Mesendoderm (in vitro differentiated cells): Measurements from ENCODE around the gene C10orf120.

ENCODE experiments used
- DNase-seq: peaks from one replicate; pipeline ENCODE4 v3.0.0; 2013
- H2AK5ac ChIP-seq: 2 replicates; pipeline ENCODE4 v1.6.1; 2013; ENCODE audit warnings: low read length, inconsistent platforms
- H2BK120ac ChIP-seq: 2 replicates; pipeline ENCODE4 v1.6.1; 2013; ENCODE audit warnings: low read depth, mild to moderate bottlenecking, low read length, moderate library complexity, mixed read lengths
- H2BK15ac ChIP-seq: replicated peaks from 2 replicates; pipeline ENCODE4 v1.6.1; 2013; ENCODE audit warnings: low read depth, mild to moderate bottlenecking, moderate library complexity
- H2BK5ac ChIP-seq: 2 replicates; pipeline ENCODE4 v1.6.1; 2013; ENCODE audit warnings: low read length, inconsistent platforms
- H3K18ac ChIP-seq: 2 replicates; pipeline ENCODE4 v1.6.1; 2013; ENCODE audit warnings: mild to moderate bottlenecking, low read length, mixed read lengths
- H3K23ac ChIP-seq: one replicate; pipeline ENCODE4 v1.6.1; 2013; ENCODE audit warnings: low read length
- H3K27ac ChIP-seq: 2 replicates; pipeline ENCODE4 v1.5.1; 2013; ENCODE audit warnings: low read depth, mild to moderate bottlenecking, inconsistent platforms, low read length, moderate library complexity
- H3K27me3 ChIP-seq: 2 replicates; pipeline ENCODE4 v1.6.1; 2013; ENCODE audit warnings: low read length, control low read depth, mild to moderate bottlenecking, inconsistent platforms; ENCODE audit not compliant: insufficient read depth, poor library complexity
- H3K36me3 ChIP-seq: 2 replicates; pipeline ENCODE4 v1.6.1; 2013; ENCODE audit warnings: low read length, inconsistent platforms; ENCODE audit not compliant: control insufficient read depth, insufficient read depth
- H3K4ac ChIP-seq: one replicate; pipeline ENCODE4 v1.6.1; 2013; ENCODE audit warnings: low read depth, mild to moderate bottlenecking, low read length, moderate library complexity
- H3K4me1 ChIP-seq: 2 replicates; pipeline ENCODE4 v1.6.1; 2013; ENCODE audit warnings: low read depth, low read length, inconsistent platforms; ENCODE audit not compliant: control insufficient read depth
- H3K4me2 ChIP-seq: 2 replicates; pipeline ENCODE4 v1.6.1; 2013; ENCODE audit warnings: low read length
- H3K4me3 ChIP-seq: 2 replicates; pipeline ENCODE4 v1.5.1; 2013; ENCODE audit warnings: mild to moderate bottlenecking, low read length
- H3K56ac ChIP-seq: one replicate; pipeline ENCODE4 v1.6.1; 2013; ENCODE audit warnings: low read length
- H3K79me1 ChIP-seq: 2 replicates; pipeline ENCODE4 v1.6.1; 2013; ENCODE audit warnings: low read length, inconsistent platforms
- H3K79me2 ChIP-seq: 2 replicates; pipeline ENCODE4 v1.6.1; 2013; ENCODE audit warnings: mild to moderate bottlenecking, low read length; ENCODE audit not compliant: control insufficient read depth, insufficient read depth
- H3K9ac ChIP-seq: 2 replicates; pipeline ENCODE4 v1.6.1; 2013; ENCODE audit warnings: low read length, inconsistent platforms
- H4K5ac ChIP-seq: one replicate; pipeline ENCODE4 v1.6.1; 2013; ENCODE audit warnings: low read length
- H4K8ac ChIP-seq: one replicate; pipeline ENCODE4 v1.6.1; 2013; ENCODE audit warnings: low read depth, mild to moderate bottlenecking, control low read depth, low read length, moderate library complexity
- whole genome bisulfite sequencing: extraction: QIAGEN DNeasy Blood & Tissue Kit; methylation state at CpG from one replicate; pipeline ENCODE4 v1.1.7; 2013; ENCODE audit warnings: low lambda C conversion rate, missing lambda C conversion rate; ENCODE audit not compliant: insufficient coverage; ENCODE audit errors: extremely low coverage; 5-methylcytosine and 5-hydroxymethylcytosine counted together

C10orf120 gene

GRCh38 chr10:122673269-122673668 is 26.4 kb downstream of the C10orf120 start:
- Histone ChIP-seq H4K8ac (no peak overlapping the region), H3K56ac (no peak overlapping the region), H3K9ac (no peak overlapping the region), H3K4ac (no peak overlapping the region), H3K23ac (no peak overlapping the region), H3K4me3 (no peak overlapping the region), H3K27me3 (no peaks in the 10 kb centered on the region), H2BK120ac (no peak overlapping the region), H3K18ac (no peak overlapping the region), H3K79me1 (no peaks in the 10 kb centered on the region), H3K4me1 (no peaks in the 10 kb centered on the region), H2AK5ac (no peak overlapping the region), H3K36me3 (no peaks in the 10 kb centered on the region), H3K79me2 (no peaks in the 10 kb centered on the region), H2BK5ac (no peak overlapping the region), H2BK15ac (no peak overlapping the region), H4K5ac (no peak overlapping the region), H3K27ac (no peak overlapping the region), H3K4me2 (no peak overlapping the region)
- WGBS: no CpG with 5 or more reads among the region's 6 CpGs
- DNase-seq: no peak

GRCh38 chr10:122672655-122673054 is 27.0 kb downstream of the C10orf120 start:
- H3K56ac ChIP-seq: no peak overlapping the region
- H3K4ac ChIP-seq: no peak overlapping the region
- H2BK5ac ChIP-seq: no peak overlapping the region
- no peak overlapping the region for H2BK120ac ChIP-seq
- no peak overlapping the region for H3K9ac ChIP-seq
- H2AK5ac ChIP-seq: no peak overlapping the region
- H3K18ac ChIP-seq: no peak overlapping the region
- no peak overlapping the region for H4K5ac ChIP-seq
- no peaks in the 10 kb centered on the region for H3K79me2 ChIP-seq
- no peak overlapping the region for H3K27ac ChIP-seq
- DNase-seq: no peak
- H3K27me3 ChIP-seq: no peaks in the 10 kb centered on the region
- no peak overlapping the region for H4K8ac ChIP-seq
- no CpG with 5 or more reads among the region's 4 CpGs for WGBS
- no peak overlapping the region for H2BK15ac ChIP-seq
- no peaks in the 10 kb centered on the region for H3K4me1 ChIP-seq
- no peaks in the 10 kb centered on the region for H3K36me3 ChIP-seq
- no peaks in the 10 kb centered on the region for H3K79me1 ChIP-seq
- no peak overlapping the region for H3K23ac ChIP-seq
- no peak overlapping the region for H3K4me2 ChIP-seq
- H3K4me3 ChIP-seq: no peak overlapping the region

- Histone ChIP-seq H2BK120ac (no peak overlapping the region), H3K23ac (no peak overlapping the region), H3K4me3 (no peak overlapping the region), H3K56ac (no peak overlapping the region), H3K4me2 (no peak overlapping the region), H2BK5ac (no peak overlapping the region), H2AK5ac (no peak overlapping the region), H3K4me1 (no peaks in the 10 kb centered on the region), H3K79me1 (no peaks in the 10 kb centered on the region), H2BK15ac (no peak overlapping the region), H3K27ac (no peak overlapping the region), H3K36me3 (no peaks in the 10 kb centered on the region), H3K4ac (no peak overlapping the region), H4K5ac (no peak overlapping the region), H3K79me2 (no peaks in the 10 kb centered on the region), H3K27me3 (no peaks in the 10 kb centered on the region), H3K18ac (no peak overlapping the region), H4K8ac (no peak overlapping the region), H3K9ac (no peak overlapping the region)
- WGBS: no CpG with 5 or more reads among the region's 3 CpGs
- no peak for DNase-seq
These were observed 28.3 kb downstream of the C10orf120 start for GRCh38 chr10:122671355-122671754.

- Histone ChIP-seq H3K79me1 (no peaks in the 10 kb centered on the region), H2BK120ac (no peak overlapping the region), H3K56ac (no peak overlapping the region), H3K36me3 (no peaks in the 10 kb centered on the region), H3K9ac (no peak overlapping the region), H3K4ac (no peak overlapping the region), H3K4me3 (no peak overlapping the region), H2BK15ac (no peak overlapping the region), H3K18ac (no peak overlapping the region), H3K27me3 (no peaks in the 10 kb centered on the region), H3K79me2 (no peaks in the 10 kb centered on the region), H3K23ac (no peak overlapping the region), H3K4me2 (no peak overlapping the region), H3K27ac (no peak overlapping the region), H2AK5ac (no peak overlapping the region), H3K4me1 (no peaks in the 10 kb centered on the region), H4K8ac (no peak overlapping the region), H2BK5ac (no peak overlapping the region), H4K5ac (no peak overlapping the region)
- WGBS: no CpG with 5 or more reads among the region's 2 CpGs
- peak; percentile 57 for DNase-seq
These were observed 29.8 kb downstream of the C10orf120 start for GRCh38 chr10:122669842-122670241.

GRCh38 chr10:122669045-122669444 is 30.6 kb downstream of the C10orf120 start:
- Histone ChIP-seq H3K23ac (no peak overlapping the region), H2BK15ac (no peak overlapping the region), H3K4me3 (no peak overlapping the region), H4K8ac (no peak overlapping the region), H3K56ac (no peak overlapping the region), H3K27me3 (no peaks in the 10 kb centered on the region), H3K79me1 (no peaks in the 10 kb centered on the region), H3K9ac (no peak overlapping the region), H3K27ac (no peak overlapping the region), H3K4me1 (no peaks in the 10 kb centered on the region), H2AK5ac (no peak overlapping the region), H2BK5ac (no peak overlapping the region), H2BK120ac (no peak overlapping the region), H3K79me2 (no peaks in the 10 kb centered on the region), H3K18ac (no peak overlapping the region), H3K36me3 (no peaks in the 10 kb centered on the region), H3K4ac (no peak overlapping the region), H3K4me2 (no peak overlapping the region), H4K5ac (no peak overlapping the region)
- DNase-seq: no peak
- no CpG with 5 or more reads among the region's 2 CpGs for WGBS

GRCh38 chr10:122665946-122666345 is 33.7 kb downstream of the C10orf120 start:
- H3K4me1 ChIP-seq: no peaks in the 10 kb centered on the region
- no peaks in the 10 kb centered on the region for H3K79me2 ChIP-seq
- no peak overlapping the region for H3K4me3 ChIP-seq
- no peak overlapping the region for H3K18ac ChIP-seq
- H4K5ac ChIP-seq: no peak overlapping the region
- no peak overlapping the region for H2BK120ac ChIP-seq
- no peaks in the 10 kb centered on the region for H3K27me3 ChIP-seq
- no peaks in the 10 kb centered on the region for H3K79me1 ChIP-seq
- DNase-seq: no peak
- no peak overlapping the region for H3K9ac ChIP-seq
- H2BK15ac ChIP-seq: no peak overlapping the region
- H3K4me2 ChIP-seq: no peak overlapping the region
- no peak overlapping the region for H2AK5ac ChIP-seq
- H3K27ac ChIP-seq: no peak overlapping the region
- no peak overlapping the region for H2BK5ac ChIP-seq
- H3K56ac ChIP-seq: no peak overlapping the region
- no peaks in the 10 kb centered on the region for H3K36me3 ChIP-seq
- no peak overlapping the region for H3K23ac ChIP-seq
- no CpG with 5 or more reads among the region's 4 CpGs for WGBS
- H3K4ac ChIP-seq: no peak overlapping the region
- no peak overlapping the region for H4K8ac ChIP-seq
